GM21447 (cell line): ENCODE results near the gene ASIC2.

Experiments used
- ATAC-seq: cut with Tn5 transposase; IDR thresholded peaks from one replicate; pipeline ENCODE4 v1.9.1; 2021; ENCODE audit not compliant: unreplicated experiment

The ASIC2 gene

GRCh38 chr17:33033176-33033575 lies 259.9 kb downstream of the ASIC2 start:
- no peak for ATAC-seq

GRCh38 chr17:33028778-33029177 lies 264.3 kb downstream of the ASIC2 start:
- no peak for ATAC-seq

DNA sequence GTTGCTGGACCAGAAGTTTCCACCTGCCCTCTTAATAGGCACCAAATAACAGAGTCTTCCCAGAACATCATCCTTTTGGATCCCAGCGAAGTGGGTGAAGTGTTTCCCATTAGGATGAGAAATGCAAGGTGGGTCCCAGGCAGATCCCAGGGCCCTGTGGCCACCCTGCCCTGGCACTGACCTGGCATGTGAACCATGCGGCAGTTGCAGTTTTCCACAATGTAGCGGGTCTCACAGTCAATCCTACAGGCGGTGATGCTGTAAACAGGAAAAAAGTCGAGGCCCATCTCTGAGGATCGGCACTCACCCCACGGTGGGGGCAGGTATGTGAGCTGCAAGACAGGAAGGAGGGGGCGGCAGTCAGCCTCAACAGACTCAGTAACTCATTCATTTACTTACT lies 265.0 kb downstream of the ASIC2 start:
- no peak for ATAC-seq

- no peak for ATAC-seq
Measured at GRCh38 chr17:33024688-33025486, 268.2 kb downstream of the ASIC2 start.

DNA sequence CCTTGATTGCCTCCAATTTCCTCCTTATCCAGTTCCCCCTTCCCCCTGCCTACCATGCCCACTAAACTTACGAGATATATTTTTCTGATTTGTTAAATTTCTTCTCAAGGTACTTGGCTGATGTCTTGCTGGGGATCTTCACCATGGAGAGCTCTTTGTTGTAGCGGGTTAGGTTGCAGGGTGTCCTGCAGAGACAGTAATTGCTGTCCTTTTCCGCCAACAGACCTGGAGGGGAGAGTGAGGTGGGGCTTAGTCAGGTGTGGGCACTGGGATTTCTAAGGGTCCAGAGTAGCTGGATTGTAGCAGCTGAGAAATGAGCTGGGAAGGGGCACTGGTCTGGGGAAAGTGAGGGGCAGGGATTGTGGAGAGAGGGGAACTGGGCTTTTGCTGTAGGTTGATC lies 269.3 kb downstream of the ASIC2 start:
- ATAC-seq = no peak

DNA sequence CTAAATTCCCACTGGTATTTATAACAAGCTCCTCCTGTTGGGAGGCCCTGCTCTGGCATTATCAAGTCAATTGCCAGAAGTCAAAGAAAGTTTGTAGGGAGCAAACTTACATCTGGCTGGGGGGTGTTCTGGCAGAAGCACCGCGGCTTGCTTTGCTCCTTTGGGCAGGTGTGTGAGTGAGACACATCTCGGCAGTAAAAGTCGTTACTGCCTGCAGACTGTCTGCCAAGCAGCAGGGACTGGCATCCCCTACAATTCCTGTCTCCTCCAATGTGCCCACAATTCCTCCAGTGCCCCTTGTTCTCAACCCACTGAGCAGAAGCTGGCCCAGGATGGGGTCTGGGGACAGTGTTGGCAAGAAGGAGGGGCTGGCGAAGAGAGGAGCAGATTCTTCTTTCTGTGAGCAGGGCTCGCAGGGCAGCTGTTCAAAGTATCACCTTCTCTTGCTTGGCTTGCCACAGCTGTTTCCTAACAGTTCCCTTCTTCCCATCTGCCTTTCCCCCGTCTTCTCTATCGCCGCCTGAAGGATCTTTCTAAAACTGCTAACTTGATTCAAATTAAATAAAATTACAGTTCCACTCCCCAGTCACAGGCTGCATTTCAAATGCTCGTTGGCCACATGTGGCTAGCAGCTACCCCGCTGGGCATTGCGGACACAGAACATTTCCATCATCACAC lies 271.2 kb downstream of the ASIC2 start:
- no peak for ATAC-seq

GRCh38 chr17:33019161-33019890 lies 273.8 kb downstream of the ASIC2 start:
- ATAC-seq = no peak

GRCh38 chr17:33017366-33017765 lies 275.7 kb downstream of the ASIC2 start:
- no peak for ATAC-seq

GRCh38 chr17:33016920-33017319 lies 276.2 kb downstream of the ASIC2 start:
- no peak for ATAC-seq

- ATAC-seq = no peak
Measured at GRCh38 chr17:33015716-33016346, 277.3 kb downstream of the ASIC2 start.

GRCh38 chr17:33014751-33015150 lies 278.3 kb downstream of the ASIC2 start:
- no peak for ATAC-seq

DNA sequence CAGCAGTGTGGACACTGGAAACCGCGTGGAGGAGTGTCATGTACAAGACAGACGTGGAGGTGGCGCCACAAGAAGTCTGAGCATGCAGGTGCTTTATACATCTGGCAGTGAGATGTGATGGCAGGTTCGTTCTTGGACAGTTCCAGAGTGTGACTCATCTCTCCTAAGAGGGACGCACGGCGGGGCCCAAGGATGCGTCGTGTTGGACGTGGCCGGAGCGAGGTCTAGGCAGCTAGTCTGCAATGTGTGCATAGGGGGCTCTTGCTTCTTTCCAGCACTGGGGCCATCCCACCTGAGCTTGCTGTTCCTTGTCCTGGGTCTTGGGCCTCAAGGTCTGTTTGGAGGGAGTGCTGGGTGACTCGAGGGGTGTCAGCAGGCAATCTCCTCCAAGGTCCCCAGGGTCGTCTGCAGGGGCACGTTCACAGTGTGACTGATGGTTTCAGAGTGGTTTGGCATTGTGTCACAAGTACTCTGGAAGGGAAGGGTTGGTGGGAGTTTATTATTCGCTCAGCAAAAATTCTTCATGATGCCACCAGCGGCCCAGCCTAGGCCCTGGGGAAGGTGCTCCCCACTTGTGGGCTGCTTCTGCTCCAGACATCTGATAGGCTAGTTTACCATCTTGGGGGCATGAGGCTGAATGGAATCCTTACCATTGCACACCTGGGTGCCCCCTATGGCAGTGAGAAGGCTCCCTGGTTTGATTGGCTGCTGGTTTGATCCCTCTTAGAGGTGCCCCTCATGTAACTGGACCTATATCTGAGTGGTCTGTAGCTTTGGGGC lies 279.3 kb downstream of the ASIC2 start:
- ATAC-seq = no peak

DNA sequence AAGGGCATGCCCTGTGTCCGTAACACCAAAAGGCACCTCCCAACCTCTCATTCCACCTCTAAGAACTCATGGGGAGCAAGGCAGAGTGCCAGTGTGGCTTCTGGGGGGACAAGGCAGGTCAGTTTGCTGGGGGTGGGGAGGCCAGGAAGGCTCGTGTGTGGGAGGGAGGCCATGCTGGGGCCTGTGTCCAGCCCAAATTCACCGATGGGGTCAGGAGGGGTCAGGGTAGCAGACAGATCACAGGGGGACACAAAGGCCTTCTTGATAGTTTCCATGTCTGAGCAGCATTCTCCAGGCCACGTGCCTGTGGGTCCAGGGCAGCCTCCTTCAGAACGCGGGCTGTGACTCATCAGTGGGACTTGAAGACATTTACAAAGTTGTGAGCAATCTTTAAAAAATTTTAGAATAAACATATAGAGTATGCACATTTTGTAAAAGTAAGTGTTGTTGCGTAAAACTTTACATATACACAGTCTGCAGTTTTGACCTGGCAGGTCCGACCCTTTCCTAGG lies 280.5 kb downstream of the ASIC2 start:
- no peak for ATAC-seq

DNA sequence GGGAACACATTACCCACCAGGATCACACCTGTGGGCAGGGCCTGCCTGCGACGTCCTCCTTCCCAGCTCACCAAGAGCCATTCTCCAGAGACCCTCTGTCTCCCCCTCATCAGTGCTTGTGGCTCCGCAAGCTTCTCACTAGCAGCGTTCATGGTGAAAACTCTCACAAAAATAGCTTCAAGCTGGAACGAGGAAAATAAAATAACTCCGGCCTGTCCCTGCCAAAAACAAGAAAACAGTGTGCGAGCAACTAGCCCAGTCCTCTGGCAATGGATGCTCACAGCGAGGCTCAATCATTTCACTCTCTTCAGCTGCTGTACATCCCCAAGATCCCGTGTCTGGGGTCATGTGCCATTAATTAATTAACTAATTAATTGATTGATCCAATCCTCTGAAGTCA lies 283.5 kb downstream of the ASIC2 start:
- ATAC-seq = no peak

DNA sequence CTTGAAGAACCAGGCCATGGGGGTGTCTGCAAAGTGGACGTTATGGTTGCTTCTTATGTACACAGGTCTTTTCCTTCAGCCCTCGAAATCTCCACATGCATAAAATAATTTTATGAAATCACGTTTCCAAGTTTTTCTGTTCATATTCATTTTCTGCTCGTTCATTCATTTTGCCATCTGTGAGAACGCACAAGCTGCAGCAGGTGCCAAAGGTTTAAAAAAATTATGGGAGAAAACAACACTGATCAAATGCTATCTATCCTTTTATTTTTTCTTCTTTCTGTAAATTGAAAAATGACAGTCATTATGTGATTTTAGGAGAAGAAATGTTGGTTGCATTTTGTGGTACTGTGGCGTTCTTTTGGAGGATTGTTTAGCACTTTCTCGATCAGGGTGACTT lies 285.9 kb downstream of the ASIC2 start:
- ATAC-seq = no peak

GRCh38 chr17:33002246-33002645 lies 290.8 kb downstream of the ASIC2 start:
- ATAC-seq = no peak

DNA sequence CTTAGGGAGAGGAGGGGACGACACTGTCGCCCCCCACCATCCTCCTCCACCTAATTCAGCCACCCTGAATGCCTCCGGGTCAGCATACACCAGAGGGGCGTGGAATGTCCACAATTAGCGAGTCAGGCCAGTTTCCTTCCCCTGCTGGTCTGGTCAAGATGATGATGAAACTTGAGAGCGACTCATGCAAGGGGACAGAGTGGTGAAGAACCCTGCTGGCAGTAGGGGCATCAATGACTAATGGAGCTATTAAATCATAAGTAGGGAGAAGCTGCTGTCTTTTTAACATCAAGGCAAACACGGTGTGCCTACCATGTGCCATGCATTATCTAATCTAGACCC lies 294.2 kb downstream of the ASIC2 start:
- no peak for ATAC-seq

GRCh38 chr17:32998111-32998886 lies 294.8 kb downstream of the ASIC2 start:
- ATAC-seq = no peak

DNA sequence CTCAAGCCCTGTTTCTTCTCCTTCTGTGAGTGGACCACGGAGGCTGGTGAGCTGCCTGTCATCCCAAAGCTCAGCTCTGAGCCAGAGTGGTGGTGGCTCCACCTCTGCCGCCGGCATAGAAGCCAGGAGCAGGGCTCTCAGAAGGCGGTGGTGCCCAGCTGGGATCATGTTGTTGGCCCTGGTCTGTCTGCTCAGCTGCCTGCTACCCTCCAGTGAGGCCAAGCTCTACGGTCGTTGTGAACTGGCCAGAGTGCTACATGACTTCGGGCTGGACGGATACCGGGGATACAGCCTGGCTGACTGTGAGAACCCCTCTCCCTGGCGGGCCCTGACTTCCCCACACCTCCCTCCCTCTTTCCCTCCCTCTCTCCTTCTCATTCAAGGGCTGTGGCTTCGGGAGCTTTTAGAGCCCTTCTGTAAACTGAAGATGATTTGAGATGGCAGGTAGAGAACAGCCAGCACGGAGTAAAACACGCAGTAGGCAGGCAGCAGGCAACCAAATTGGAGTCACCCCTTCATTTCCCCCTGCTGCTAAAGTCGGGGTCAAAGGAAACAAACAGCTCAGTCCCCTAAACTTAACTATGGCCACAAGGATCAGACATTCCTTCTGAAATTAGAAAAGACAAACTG lies 297.6 kb downstream of the ASIC2 start:
- no peak for ATAC-seq
